Panc1 (cell line): ENCODE data around the gene SLC13A3. TPM values are rescaled to one million over a fixed set of nuclear protein-coding genes. Genes with fewer than 3 reads are reported as not detected.

Experiments
- ATAC-seq: fragments of 200-7000 bp; cut with Tn5 transposase; 2 replicates; pipeline ENCODE4 v1.9.1; 2020; ENCODE audit warnings: mild to moderate bottlenecking, moderate library complexity
- BruUV-seq: library from RNA; stranded (reverse); fragments of 400-500 nt; replicated peaks from 2 replicates; lab custom pipeline; 2021; lab: Mats Ljungman, UMichigan
- CTCF ChIA-PET: fragments of 300-600 bp; sonication (Branson Sonifier 250); formaldehyde crosslinking; loops from one replicate; lab custom pipeline; 2022; ENCODE audit warnings: antibody characterized with exemption; lab: Charles Lee
- POLR2A ChIA-PET: fragments of 300-600 bp; sonication (Branson Sonifier 250); formaldehyde crosslinking; loops from one replicate; lab custom pipeline; 2022; ENCODE audit warnings: antibody characterized with exemption; lab: Charles Lee
- DNase-seq: peaks from one replicate; pipeline ENCODE4 v3.0.0-alpha.2; 2010; ENCODE audit warnings: low read depth, low spot score
- H3K27ac ChIP-seq: 2 replicates; pipeline ENCODE4 v1.5.1; 2011; ENCODE audit warnings: mild to moderate bottlenecking, low read length, inconsistent platforms
- H3K27me3 ChIP-seq: fragments of 200-500 bp; sonication (Bioruptor generic); 2 replicates; pipeline ENCODE4 v1.6.0; 2014; ENCODE audit warnings: low read length, inconsistent platforms; ENCODE audit not compliant: control insufficient read depth, insufficient read depth
- H3K36me3 ChIP-seq: fragments of 200-500 bp; sonication (Bioruptor generic); 2 replicates; pipeline ENCODE4 v1.5.1; 2014; ENCODE audit warnings: inconsistent platforms, mild to moderate bottlenecking, low read length, moderate library complexity; ENCODE audit not compliant: control insufficient read depth, insufficient read depth
- H3K4me1 ChIP-seq: 2 replicates; pipeline ENCODE4 v1.5.1; 2011; ENCODE audit warnings: inconsistent platforms, mild to moderate bottlenecking, low read length, moderate library complexity; ENCODE audit not compliant: control insufficient read depth, insufficient read depth
- H3K4me3 ChIP-seq, 2 experiments: 2 replicates each; pipeline ENCODE4 v1.5.1; 2011 to 2012; ENCODE audit warnings: low read depth in 2 of 2, low read length in 2 of 2, mild to moderate bottlenecking in 2 of 2, inconsistent platforms in 1 of 2, moderate library complexity in 1 of 2
- H3K9me3 ChIP-seq: fragments of 200-500 bp; sonication (Bioruptor generic); 2 replicates; pipeline ENCODE4 v1.5.1; 2014; ENCODE audit warnings: low read depth, mild to moderate bottlenecking, inconsistent platforms, low read length, moderate library complexity; ENCODE audit not compliant: control insufficient read depth, insufficient read depth
- CTCF ChIP-seq: fragments of 450-650 bp; IDR thresholded peaks from 2 replicates; pipeline ENCODE4 v1.5.1; 2017; ENCODE audit warnings: mild to moderate bottlenecking
- POLR2AphosphoS5 ChIP-seq: IDR thresholded peaks from 2 replicates; pipeline ENCODE4 v1.6.1; 2012; ENCODE audit warnings: mild to moderate bottlenecking, low read depth, low read length, moderate library complexity
- REST ChIP-seq, 2 experiments: IDR thresholded peaks; 2 replicates each; pipeline ENCODE4 v1.6.1; 2011 to 2012; ENCODE audit warnings: low read depth in 2 of 2, control low read depth in 1 of 2, low read length in 1 of 2, mild to moderate bottlenecking in 1 of 2, moderate library complexity in 1 of 2; ENCODE audit not compliant: insufficient read depth in 1 of 2
- SIN3A ChIP-seq: IDR thresholded peaks from 2 replicates; pipeline ENCODE4 v1.6.1; 2012; ENCODE audit warnings: low read depth, mild to moderate bottlenecking, low read length, moderate library complexity, borderline replicate concordance; ENCODE audit not compliant: insufficient read depth
- TCF7L2 ChIP-seq: IDR thresholded peaks from 2 replicates; pipeline ENCODE4 v1.6.1; 2011; ENCODE audit warnings: mild to moderate bottlenecking, low read depth, low read length, inconsistent platforms
- in situ Hi-C: cut with HindIII; loops from 2 replicates; pipeline ENCODE4 v1.10.0; 2016; ENCODE audit warnings: low sequenced_read_pairs, low pct_unique_long_range_greater_than_20kb
- intact Hi-C: fragments of 100-400 bp; cut with micrococcal nuclease; formaldehyde crosslinking; loops from one replicate; pipeline ENCODE4 v1.10.0; 2022; ENCODE audit not compliant: unreplicated experiment
- total RNA-seq: library from RNA; stranded (reverse); gene quantifications from one replicate; pipeline ENCODE4 v1.2.1, GENCODE V29; 2021; ENCODE audit not compliant: unreplicated experiment

SLC13A3 gene
- total RNA-seq, 1 experiment from 2014 or later: 0.31 TPM

GRCh38 chr20:46660487-46660886, 9.2 kb upstream of the SLC13A3 start:
- H3K9me3 ChIP-seq: no peaks in the 10 kb centered on the region
- no peak overlapping the region for H3K27ac ChIP-seq
- H3K4me3 ChIP-seq: no peak overlapping the region
- TF ChIP-seq REST (IDR thresholded peaks at IDR 0.05; ENCODE audit: insufficient read depth in 1 of 2, low read depth in 2 of 2, low read length in 1 of 2): no peak
- no peak for TF ChIP-seq SIN3A
- no peak for TF ChIP-seq POLR2AphosphoS5
- no peak for TF ChIP-seq CTCF
- no peak for TF ChIP-seq TCF7L2
- no peaks in the 10 kb centered on the region for H3K4me1 ChIP-seq
- peaks cover 4% of the 10 kb centered on the region; the same call in 1 of the 2 replicates for H3K27me3 ChIP-seq
- ChIA-PET POLR2A (no interaction called here), CTCF (no interaction called here)
- intact Hi-C loops (no loop called here), in situ Hi-C loops (no loop called here)
- H3K36me3 ChIP-seq: no peaks in the 10 kb centered on the region
- ATAC-seq (no peak), DNase-seq (no peak)
- no TSS peak for BruUV-seq

- ATAC-seq (no peak), DNase-seq (no peak)
- TF ChIP-seq SIN3A: no peak
- TF ChIP-seq CTCF: no peak
- TF ChIP-seq POLR2AphosphoS5: no peak
- TF ChIP-seq TCF7L2: no peak
- no peak for TF ChIP-seq REST (IDR thresholded peaks at IDR 0.05; ENCODE audit: insufficient read depth in 1 of 2, low read depth in 2 of 2, low read length in 1 of 2)
- no TSS peak for BruUV-seq
- Histone ChIP-seq H3K9me3 (no peaks in the 10 kb centered on the region), H3K27me3 (peaks cover 11% of the 10 kb centered on the region), H3K27ac (no peak overlapping the region), H3K36me3 (no peaks in the 10 kb centered on the region), H3K4me1 (no peaks in the 10 kb centered on the region), H3K4me3 (no peak overlapping the region)
- in situ Hi-C loops: no loop called here
- ChIA-PET POLR2A (no interaction called here), CTCF (no interaction called here)
- intact Hi-C loops: no loop called here
Measured at GRCh38 chr20:46657618-46658017, 6.4 kb upstream of the SLC13A3 start.
